ENCODE results near the gene KIAA0930.

KIAA0930 gene

DNA sequence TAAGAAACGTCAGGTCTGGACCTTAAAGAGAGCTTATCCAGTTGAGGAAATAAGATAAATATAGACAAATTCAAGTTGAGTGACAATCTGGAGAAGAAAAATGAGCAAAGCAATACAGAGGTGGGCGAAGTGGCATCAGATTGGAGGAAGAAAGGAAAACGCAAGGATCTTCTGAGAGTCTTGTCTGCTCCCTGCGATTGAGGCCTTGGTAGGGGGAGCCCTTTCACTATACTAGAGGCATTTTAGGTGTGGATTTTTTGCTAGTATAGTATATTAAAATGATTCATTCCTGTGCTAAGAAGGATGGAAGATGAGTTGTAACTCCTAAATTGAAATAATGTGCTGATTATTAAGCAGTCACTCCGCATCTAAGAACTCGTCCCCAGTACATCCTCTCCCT, 68.9 kb downstream of the KIAA0930 start:
- no peak for DNase-seq

DNA sequence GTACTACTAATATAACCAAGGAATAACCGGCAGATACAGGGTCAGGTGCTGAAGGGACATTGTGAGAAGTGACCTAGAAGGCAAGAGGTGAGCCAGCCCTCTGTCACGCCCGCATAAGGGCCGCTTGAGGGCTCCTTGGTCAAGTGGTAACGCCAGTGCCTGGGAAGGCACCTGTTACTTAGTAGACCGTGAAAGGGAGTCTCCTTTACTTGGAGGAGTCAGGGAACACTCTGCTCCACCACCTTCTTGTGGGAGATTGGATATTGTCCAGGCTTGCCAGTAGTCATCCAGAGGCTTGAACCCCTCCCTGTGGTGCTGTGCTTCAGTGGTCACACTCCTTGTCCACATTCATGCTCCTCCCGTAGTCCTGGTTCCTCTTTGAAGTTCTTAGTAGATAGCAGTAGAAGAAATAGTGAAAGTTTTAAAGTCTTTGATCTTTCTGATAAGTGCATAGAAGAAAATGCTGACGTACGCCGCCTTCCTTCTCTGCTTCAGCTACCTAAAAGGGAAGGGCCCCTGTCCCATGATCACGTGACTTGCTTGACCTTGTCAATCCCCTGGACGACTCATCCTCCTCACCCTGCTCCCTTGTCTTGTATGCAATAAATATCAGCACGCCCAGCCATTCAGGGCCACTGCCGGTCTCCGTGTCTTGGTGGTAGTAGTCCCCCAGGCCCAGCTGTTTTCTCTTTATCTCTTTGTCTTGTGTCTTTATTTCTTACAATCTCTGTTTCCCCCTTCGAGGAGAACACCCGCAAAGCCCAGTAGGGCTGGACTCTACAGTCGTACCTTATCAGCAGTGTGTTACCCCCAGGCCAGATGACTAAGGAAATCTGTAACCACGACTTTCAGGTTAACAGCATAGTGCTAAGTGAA, 70.9 kb downstream of the KIAA0930 start:
- DNase-seq, result peak; percentile 35

DNA sequence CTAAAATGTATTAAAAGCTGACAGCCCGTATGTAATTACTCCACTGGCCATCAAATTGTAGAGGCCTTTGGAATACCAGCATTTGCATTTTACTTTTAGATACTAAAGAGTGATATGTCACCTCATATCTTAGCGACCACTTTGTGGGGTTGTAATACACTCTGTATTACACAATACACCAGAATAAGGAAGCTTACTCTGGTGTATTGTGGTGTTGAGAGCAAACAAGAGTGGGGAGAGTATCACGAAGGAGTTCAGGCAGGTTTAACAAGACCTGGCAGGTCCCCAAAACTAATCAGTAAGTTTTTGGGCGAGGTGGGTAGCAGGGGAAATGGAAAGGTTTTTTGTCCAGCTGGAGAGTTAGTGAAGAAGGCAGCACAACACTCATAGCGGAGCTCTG, 73.8 kb downstream of the KIAA0930 start:
- no peak for DNase-seq

DNA sequence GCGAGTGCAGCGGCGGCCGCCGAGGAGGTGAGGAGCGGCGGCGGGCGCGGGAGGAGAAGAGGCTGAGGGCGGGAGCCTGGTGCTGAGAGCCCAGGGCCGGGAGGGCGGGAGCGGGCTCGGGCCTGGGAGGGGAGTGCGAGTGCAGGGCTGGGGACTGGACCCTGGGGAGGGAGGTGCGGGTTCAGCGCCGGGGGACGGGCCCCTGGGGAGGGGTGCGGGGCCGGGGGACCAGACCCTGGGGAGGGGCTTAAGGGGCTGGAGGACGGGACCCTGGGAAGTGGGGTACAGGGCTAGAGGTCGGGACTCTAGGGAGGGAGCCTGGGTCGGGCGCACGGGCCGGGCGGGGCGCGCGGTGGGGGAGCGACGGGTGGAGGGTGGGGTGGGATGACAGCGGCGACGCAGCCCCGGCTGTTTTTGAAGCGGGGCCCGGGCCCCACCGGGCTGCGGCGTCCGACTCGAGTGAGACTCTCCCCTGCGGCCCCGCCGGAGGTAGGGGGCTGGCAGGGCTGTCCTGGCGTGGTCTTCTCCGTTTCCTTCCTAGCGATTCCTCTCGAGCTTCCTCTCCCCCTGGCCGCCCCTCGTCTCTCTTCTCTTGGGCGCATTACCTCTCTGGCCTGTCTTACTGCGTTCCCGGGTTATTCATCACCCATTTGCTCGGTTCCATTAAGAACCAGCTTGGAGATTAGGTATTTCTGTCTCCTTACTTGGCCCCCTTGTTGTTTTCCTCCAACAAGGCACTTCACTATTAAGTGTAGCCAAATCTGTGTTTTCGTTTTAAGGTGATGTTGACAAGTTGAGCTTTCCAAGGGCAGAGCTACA, 76.2 kb downstream of the KIAA0930 start:
- DNase-seq, result peak; percentile 57

DNA sequence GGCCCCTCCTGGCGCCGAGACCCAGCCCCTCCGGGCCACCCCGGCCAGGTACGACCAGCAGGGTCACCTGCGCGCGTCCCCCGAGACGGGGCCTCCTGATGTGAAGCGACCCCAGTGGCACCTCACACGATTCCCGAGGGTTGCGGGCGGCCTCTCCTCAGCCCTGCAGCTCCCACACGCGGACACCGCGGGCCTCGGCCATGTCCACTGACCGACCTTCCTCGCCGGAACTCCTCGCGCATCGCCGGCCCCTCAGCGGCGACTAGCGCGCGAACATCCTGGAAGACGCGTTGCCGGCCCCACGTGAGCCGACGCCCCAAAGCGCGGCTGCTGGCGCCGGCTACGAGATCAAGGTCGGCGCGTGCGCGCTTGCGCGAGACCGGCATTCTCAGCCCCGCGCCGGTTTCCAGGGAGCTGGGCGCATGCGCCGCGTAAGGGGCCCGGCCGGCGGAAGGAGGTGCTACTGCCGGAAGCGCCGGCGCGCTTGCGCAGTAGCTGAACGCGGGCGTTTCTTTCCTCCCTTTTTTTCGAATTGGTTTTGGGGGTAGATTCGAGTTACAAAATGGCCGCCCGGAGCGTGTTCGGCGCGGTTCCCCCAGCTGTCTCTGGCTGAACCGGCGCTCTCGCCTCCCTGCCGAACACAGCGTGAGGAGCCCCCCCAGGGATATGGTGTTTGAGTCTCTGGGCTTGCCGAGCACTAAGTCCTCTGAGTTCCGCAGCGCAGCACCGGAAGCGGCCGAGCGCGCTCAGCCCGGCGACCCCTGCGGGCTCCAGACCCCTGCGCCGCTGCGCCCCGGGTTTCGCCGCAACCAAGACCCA, 77.0 kb downstream of the KIAA0930 start, which contains the start of gene NUP50:
TSS of gene NUP50 (plus strand) at position 475 of the 819 bp plus-strand sequence. CDS start 4,253 bp downstream, outside the sequence.
- peak; percentile 97 for DNase-seq

DNA sequence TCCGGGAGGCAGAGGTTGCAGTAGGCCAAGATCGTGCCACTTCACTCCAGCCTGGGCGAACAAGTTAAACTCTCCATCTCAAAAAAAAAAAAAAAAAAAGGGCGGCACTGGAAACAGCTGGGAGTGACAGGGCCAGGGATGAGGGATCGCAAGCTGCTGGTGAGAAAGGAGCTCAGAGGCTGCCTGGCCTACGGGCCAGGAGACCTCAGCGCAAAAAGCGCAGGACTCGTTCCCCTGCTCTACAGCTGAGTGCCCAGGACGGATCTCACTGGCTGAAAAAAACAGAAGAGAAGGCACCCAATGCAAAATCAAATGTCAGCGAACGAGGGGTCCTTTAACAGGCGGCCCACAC, 77.6 kb downstream of the KIAA0930 start:
- no peak for DNase-seq

DNA sequence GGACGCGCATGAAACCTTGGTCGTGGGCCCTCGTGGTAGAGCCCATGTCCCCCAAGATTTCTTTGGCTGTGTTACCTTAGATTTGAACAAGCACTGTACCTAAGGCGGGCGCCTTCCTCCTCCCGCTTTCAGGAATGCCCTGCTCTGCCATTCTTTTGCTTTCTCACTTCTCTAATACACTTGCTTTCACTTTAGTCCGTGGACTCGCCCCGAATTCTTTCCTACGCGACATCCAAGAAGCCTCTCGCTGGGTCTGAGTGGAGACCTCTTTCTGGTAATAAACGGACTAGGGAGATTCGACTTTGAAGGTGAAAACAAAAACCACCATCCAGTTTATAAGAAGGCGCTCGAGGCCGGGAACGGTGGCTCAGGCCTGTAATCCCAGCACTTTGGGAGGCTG, 78.2 kb downstream of the KIAA0930 start:
- no peak for DNase-seq

DNA sequence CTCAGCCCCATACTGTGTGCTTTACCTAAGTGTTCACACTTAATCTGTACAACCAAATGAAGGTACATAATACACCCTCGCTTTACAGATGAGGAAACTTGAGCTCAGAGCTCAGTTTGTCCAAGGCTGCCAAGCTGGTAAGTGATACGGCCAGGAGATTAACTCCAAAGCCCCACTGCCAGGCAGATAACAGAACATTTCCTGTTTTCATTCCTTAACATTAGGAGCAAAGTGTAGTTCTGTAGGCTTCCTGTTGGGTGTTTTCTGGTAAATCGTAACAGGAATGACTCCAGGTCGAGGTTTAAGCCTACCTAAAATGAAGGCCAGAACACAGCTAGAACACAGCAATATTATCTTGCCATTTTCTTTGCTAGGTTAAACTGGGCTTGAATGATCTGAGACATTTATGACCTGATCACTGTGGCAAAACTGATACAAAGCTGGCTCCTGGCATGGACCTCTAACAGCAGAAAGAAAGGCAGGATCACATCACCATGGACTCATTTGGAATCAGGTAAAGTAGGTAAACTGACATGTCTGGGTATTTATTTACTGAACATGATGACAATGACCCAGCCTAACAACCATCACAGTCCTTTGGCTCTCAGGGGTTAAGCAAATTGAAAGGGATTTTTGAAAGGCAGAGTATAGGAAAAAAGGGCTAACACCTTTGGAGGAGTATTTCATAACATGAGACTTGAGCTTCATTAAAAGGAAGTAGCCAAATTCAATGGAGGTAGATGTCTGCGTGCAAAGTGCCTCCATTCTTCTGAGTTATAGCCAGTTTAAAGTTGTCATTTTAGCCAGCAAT, 80.8 kb downstream of the KIAA0930 start:
- DNase-seq, result no peak

DNA sequence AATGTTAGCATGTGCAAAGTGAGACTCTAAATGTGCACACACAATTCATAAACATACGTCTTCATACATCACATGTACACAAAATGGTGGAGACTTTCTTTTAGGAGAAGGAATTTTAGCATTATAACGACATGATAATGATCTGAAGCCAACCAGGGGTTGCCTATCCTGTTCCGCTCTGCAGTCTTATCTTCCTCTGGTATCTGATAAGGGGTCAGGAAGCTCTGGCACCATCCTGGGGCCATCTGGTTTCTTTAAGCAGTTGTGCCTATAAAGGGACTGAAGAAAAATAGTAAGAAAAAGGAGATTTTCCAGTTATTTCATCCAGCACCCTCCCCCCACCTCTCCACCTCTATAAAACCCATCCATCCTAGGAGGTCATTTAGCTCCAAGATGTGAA, 82.8 kb downstream of the KIAA0930 start:
- DNase-seq, result no peak

DNA sequence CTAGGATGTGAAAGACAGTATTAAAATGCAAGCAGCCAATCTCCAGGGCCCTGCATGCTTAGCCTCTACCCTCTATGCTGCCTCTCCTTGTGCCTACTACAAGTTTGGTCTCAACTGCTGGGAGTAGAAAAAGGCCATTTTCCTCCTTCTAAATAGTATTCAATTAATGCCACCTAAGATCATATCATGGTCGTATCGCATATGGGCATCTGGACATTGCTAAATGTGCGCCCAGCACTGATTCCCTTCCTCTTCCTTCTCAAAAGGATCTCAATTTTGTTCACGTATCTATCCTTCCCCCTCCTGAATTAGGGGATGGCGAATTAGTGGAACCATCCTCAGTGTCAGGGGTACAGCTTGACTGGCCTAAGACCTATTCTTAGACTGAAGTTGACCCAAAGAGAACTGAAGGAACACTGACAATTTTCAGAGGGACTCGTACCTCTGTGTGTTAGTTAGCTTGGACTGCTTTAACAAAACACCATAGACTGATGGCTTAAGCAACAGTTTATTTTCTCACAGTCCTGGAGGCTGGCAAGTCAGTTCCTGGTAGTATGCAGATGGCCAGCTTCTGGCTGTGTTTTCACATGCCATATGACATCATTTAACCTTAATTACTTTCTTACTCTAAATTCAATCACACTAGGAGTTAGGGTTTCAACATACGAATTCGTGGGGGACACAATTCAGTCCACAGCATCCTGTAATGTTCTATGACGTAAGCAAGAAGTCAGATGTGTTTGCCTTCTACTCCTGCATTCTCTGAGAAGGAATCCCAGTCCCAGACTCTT, 85.4 kb downstream of the KIAA0930 start:
- no peak for DNase-seq

DNA sequence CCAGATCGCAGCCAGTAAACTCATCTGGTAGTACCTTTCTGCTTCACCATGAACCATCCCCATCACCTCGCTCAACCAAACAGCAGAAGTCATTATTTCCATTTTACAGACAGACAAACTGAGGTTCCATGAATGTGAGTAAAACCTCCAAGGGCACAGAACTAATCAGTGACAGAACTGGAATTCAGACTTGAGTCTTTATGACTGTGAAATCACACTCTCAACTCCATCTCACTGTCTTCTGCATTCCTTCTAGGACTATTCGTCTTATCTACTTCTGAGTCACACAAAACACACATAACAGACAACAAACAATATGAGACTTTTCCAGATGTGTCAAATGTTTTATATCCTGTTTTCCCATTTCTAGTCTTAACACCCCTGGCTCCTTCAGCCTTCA, 86.3 kb downstream of the KIAA0930 start:
- no peak for DNase-seq

DNA sequence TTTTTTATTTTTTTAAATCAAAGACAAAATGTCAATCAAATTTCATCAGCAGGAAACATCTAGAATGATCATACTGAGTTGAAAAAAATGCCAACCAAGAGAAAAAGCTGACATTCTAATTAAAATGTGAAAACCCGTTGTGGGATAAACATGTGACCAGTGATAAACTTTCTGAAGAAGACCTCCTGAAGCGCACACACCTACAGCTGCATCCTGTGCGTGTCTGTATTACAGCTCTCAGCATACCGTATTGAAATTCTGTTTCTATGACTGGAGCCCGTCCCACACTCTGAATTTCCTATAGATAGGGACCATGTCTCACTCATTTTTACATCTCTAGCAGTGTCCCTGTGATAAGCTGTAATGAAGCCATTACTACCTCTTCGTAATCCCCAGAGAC, 89.2 kb downstream of the KIAA0930 start:
- DNase-seq, result no peak

DNA sequence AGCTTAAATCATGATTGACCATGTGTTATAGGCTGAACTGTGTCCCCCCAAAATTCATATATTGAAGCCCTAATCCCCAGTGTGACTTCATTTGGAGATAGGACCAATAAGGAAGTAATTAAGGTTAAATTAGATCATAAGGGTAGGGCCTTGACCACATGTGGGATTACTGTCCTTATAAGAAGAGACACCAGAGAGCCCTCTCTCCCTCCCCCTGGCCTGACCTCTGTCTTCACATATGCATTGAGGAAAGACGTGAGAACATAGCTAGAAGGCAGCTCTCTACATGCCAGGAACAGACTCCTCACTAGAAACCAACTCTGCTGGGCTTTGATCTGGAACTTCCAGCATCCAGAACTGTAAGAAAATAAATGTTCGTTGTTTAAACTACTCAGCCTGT, 90.6 kb downstream of the KIAA0930 start:
- DNase-seq, result no peak

DNA sequence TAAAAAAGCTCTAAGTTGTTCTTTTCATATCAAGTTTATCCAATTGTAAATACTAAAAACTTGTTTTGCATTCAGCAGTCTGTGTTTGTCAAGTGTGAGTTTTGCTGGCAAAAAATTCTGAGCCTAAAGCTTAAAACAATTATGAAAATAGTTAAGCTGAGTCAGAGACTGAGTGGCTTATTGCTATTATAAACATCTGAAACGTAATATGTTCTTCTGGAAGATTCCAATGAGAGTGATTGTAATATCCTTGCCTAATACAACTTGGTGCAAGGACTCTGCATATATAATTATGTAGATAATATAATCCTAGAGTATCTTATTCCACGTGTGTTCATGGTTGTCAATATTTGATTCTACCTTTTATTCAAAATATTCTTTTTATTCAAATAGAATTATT, 91.0 kb downstream of the KIAA0930 start:
- DNase-seq, result no peak

DNA sequence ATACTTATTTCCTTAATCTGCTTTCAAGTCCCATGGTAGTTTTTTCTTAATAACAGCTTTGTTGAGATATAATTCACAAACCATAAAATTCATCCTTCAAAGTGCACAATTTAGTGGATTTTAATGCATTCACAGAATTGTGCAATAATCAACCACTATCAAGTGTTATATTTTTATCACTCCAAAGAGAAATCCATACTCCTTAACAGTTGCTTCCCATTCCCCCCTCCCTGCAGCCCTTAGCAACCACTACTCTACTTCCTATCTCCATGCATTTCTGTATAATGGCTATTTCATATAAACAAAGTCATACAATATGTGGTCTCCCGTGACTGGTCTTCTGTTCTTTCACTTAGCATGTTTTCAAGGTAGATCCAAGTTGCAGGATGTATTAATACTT, 95.8 kb downstream of the KIAA0930 start:
- no peak for DNase-seq

DNA sequence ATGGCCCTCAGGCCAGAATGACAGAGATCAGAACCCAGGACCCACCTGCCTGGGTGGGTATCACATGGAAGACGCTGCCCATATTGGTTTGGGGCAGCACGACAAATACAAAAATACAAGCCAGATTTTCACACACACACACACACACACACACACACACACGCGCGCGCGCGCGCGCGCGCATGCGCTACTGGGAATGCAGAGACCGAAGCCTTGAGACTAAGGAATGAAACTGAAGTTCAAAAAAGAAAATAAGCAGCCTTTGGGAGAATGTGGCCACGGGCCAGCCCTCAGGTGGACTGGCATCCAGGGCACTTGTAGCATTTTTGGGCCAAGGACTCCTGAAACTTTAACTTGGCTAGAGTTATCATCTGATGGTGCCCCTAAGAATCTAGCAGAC, 98.3 kb downstream of the KIAA0930 start:
- DNase-seq, result no peak

All from activated T-cell treated with anti-CD3 and anti-CD28 coated beads, Interleukin-2, amount 50 U/mL, for 1 hour (primary cell).